ENCODE data around the gene SMIM15.

SMIM15 gene

GRCh38 chr5:61142391-61142790 is 19.9 kb downstream of the SMIM15 start:
- Histone ChIP-seq H3K27me3 (ENCODE audit: insufficient read depth, poor library complexity, severe bottlenecking) (no peaks in the 10 kb centered on the region), H3K4me3 (replicated peaks; ENCODE audit: insufficient read depth, low read length) (no peak overlapping the region), H3K27ac (replicated peaks) (no peak overlapping the region)
- DNase-seq (ENCODE audit: low read depth in 1 of 2, low spot score in 1 of 2) = no peak
- no peak for TF ChIP-seq REST (IDR thresholded peaks at IDR 0.05; ENCODE audit: insufficient replicate concordance, low read depth)
- TF ChIP-seq CTCF (IDR thresholded peaks at IDR 0.05; ENCODE audit: insufficient read depth, low read length) = no peak
- TF ChIP-seq GABPA (IDR thresholded peaks at IDR 0.05; ENCODE audit: low read depth) = no peak

- no peak for DNase-seq (ENCODE audit: low read depth in 1 of 2, low spot score in 1 of 2)
- H3K4me3 ChIP-seq (replicated peaks; ENCODE audit: insufficient read depth, low read length) = no peak overlapping the region
- TF ChIP-seq SPI1 (IDR thresholded peaks at IDR 0.05; ENCODE audit: borderline replicate concordance, low read depth) (no peak), REST (IDR thresholded peaks at IDR 0.05; ENCODE audit: insufficient replicate concordance, low read depth) (no peak), CTCF (IDR thresholded peaks at IDR 0.05; ENCODE audit: insufficient read depth, low read length) (no peak), POLR2AphosphoS5 (IDR thresholded peaks at IDR 0.05; ENCODE audit: low read depth) (no peak), GABPA (IDR thresholded peaks at IDR 0.05; ENCODE audit: low read depth) (no peak)
- no peaks in the 10 kb centered on the region for H3K27me3 ChIP-seq (ENCODE audit: insufficient read depth, poor library complexity, severe bottlenecking)
- H3K27ac ChIP-seq (replicated peaks) = no peak overlapping the region
Observed at GRCh38 chr5:61141801-61142200, 20.5 kb downstream of the SMIM15 start.

- TF ChIP-seq POLR2AphosphoS5 (IDR thresholded peaks at IDR 0.05; ENCODE audit: low read depth) = no peak
- no peak for TF ChIP-seq REST (IDR thresholded peaks at IDR 0.05; ENCODE audit: insufficient replicate concordance, low read depth)
- TF ChIP-seq CTCF (IDR thresholded peaks at IDR 0.05; ENCODE audit: insufficient read depth, low read length) = no peak
- TF ChIP-seq GABPA (IDR thresholded peaks at IDR 0.05; ENCODE audit: low read depth) = no peak
- TF ChIP-seq SPI1 (IDR thresholded peaks at IDR 0.05; ENCODE audit: borderline replicate concordance, low read depth) = no peak
Observed at GRCh38 chr5:61139931-61140330, 22.3 kb downstream of the SMIM15 start.

More at GRCh38 chr5:61139931-61140330, 22.3 kb downstream of the SMIM15 start:
- H3K27ac ChIP-seq (replicated peaks) = no peak overlapping the region
- no peaks in the 10 kb centered on the region for H3K27me3 ChIP-seq (ENCODE audit: insufficient read depth, poor library complexity, severe bottlenecking)
- no peak overlapping the region for H3K4me3 ChIP-seq (replicated peaks; ENCODE audit: insufficient read depth, low read length)
- DNase-seq (ENCODE audit: low read depth in 1 of 2, low spot score in 1 of 2) = no peak
